Ovary (tissue), 9 donors: ENCODE measurements around the gene BIN2. TPM values are rescaled to one million over a fixed set of nuclear protein-coding genes. Genes with fewer than 3 reads are reported as not detected.
"Not testable (repeated sequence)": the region's sequence is repeated elsewhere in the genome, so short reads cannot be mapped to it uniquely, and the experiment has no call there.

ENCODE experiments used
- DNase-seq, 5 donors: peaks; one replicate each; pipeline ENCODE4 v3.0.0-alpha.2; 2019 to 2020
- H3K27ac ChIP-seq, 2 donors: fragments of 200-600 bp; one replicate each; pipeline versions ENCODE4 v1.5.1 to v1.8.0; 2019 to 2022
- H3K27me3 ChIP-seq: fragments of 200-600 bp; one replicate; pipeline ENCODE4 v1.8.0; 2022
- H3K36me3 ChIP-seq: fragments of 200-600 bp; sonication (generic); one replicate; pipeline ENCODE4 v1.5.1; 2019
- H3K4me1 ChIP-seq: one replicate; pipeline ENCODE4 v1.8.1; 2013; ENCODE audit warnings: mild to moderate bottlenecking, moderate library complexity; ENCODE audit not compliant: insufficient read depth
- H3K4me3 ChIP-seq: fragments of 200-600 bp; sonication (generic); one replicate; pipeline ENCODE4 v1.5.1; 2017
- H3K9me3 ChIP-seq, 2 donors: fragments of 200-600 bp in 1 of 2; sonication (generic) in 1 of 2; one replicate each; pipeline versions ENCODE4 v1.5.1 to v1.8.1; 2013 to 2019; ENCODE audit warnings: mild to moderate bottlenecking in 1 of 2, moderate library complexity in 1 of 2
- CTCF ChIP-seq, 3 donors: fragments of 450-650 bp in 2 of 3; fragments of 200-600 bp in 1 of 3; IDR thresholded peaks; one replicate each; pipeline versions ENCODE4 v1.5.1 to v1.8.0; 2016 to 2022; ENCODE audit warnings: antibody characterized with exemption in 3 of 3, mild to moderate bottlenecking in 1 of 3
- EP300 ChIP-seq: sonication (generic); formaldehyde crosslinking; IDR thresholded peaks from one replicate; pipeline ENCODE4 v1.6.1; 2017; ENCODE audit warnings: antibody characterized with exemption
- POLR2A ChIP-seq: fragments of 450-650 bp; IDR thresholded peaks from one replicate; pipeline ENCODE4 v1.6.1; 2017; ENCODE audit warnings: antibody characterized with exemption, mild to moderate bottlenecking, moderate library complexity
- WGBS, 3 donors: extraction: QIAGEN DNeasy Blood & Tissue Kit in 1 of 3; methylation state at CpG; one replicate each; pipeline versions ENCODE4 v1.1.5 to v1.1.7; 2013 to 2017; 5-methylcytosine and 5-hydroxymethylcytosine counted together
- intact Hi-C, 4 donors: fragments of 100-400 bp; cut with DNase I; formaldehyde crosslinking; loops; one replicate each; pipeline versions ENCODE4 v1.11.0 to v1.15.1; 2022 to 2023
- polyA plus RNA-seq, 2 donors: library from polyadenylated mRNA; stranded (reverse); fragments of 200-250 nt in 1 of 2; fragments of 350-450 nt in 1 of 2; fragmentation: Illumina TruSeq in 1 of 2; extraction: RNeasy Lipid Tissue Mini Kit (QIAGEN cat#74804) in 1 of 2; gene quantifications; one replicate each; pipeline ENCODE4 v1.2.3, GENCODE V29; 2013 to 2014
- total RNA-seq, 7 donors: library from RNA; depleted of rRNA in 2 of 7; stranded (reverse); fragments of >200 nt in 2 of 7; fragmentation: NEBNext Ultra II Directional in 3 of 7; extraction: Animal tissue kit (Norgen Biotek cat#: 25700) in 3 of 7; gene quantifications; one replicate each; pipeline versions ENCODE4 v1.1.0 to v1.2.4, GENCODE V29; 2016 to 2023
- donor health status: DM: no; HTN: no; CAD: no; lungs with moderate emphysema.
- donor health status: DM: no; HTN: no; CAD: no.
- donor health status: Bipolar disorder and iron deficiency.
- donor health status: DM: yes; HTN: yes; CAD: no.
- donor health status: DM: no; HTN: no; CAD: no.
- donor health status: DM: yes; HTN: yes; CAD: no.

Gene BIN2
- total and polyA plus RNA-seq, 9 donors: 1.1 to 7.6 (median 1.5) TPM

- DNase-seq: no peak
- no peaks in the 10 kb centered on the region for H3K4me1 ChIP-seq
- H3K36me3 ChIP-seq: no peaks in the 10 kb centered on the region
- H3K9me3 ChIP-seq: no peaks in the 10 kb centered on the region
- H3K27ac ChIP-seq: no peak overlapping the region
- 43 to 62% (median 48%) methylated on average over 1 of the region's 1 CpG for WGBS, 3 donors
- no peak overlapping the region for H3K4me3 ChIP-seq
- no peaks in the 10 kb centered on the region for H3K27me3 ChIP-seq
- no peak for TF ChIP-seq POLR2A
- TF ChIP-seq EP300: no peak
- no peak for TF ChIP-seq CTCF (IDR thresholded peaks at IDR 0.05)
- intact Hi-C loops: no loop called here
These were observed 38.1 kb downstream of the BIN2 start for GRCh38 chr12:51285843-51286242.

GRCh38 chr12:51281202-51281924 lies 42.6 kb downstream of the BIN2 start:
- TF ChIP-seq CTCF (IDR thresholded peaks at IDR 0.05): no peak
- no peak for TF ChIP-seq EP300
- TF ChIP-seq POLR2A: no peak
- H3K36me3 ChIP-seq: no peaks in the 10 kb centered on the region
- H3K4me1 ChIP-seq: no peaks in the 10 kb centered on the region
- no peak for DNase-seq
- H3K27me3 ChIP-seq: no peaks in the 10 kb centered on the region
- intact Hi-C loops: no loop called here
- H3K27ac ChIP-seq: no peak overlapping the region
- 75 to 85% (median 85%) methylated on average over 4 of the region's 4 CpGs for WGBS, 3 donors
- no peaks in the 10 kb centered on the region for H3K9me3 ChIP-seq
- no peak overlapping the region for H3K4me3 ChIP-seq

- DNase-seq: no peak
- Histone ChIP-seq H3K4me3 (no peak overlapping the region), H3K4me1 (peaks cover 1% of the 10 kb centered on the region), H3K27me3 (no peaks in the 10 kb centered on the region), H3K27ac (no peak overlapping the region), H3K9me3 (no peaks in the 10 kb centered on the region), H3K36me3 (no peaks in the 10 kb centered on the region)
- TF ChIP-seq EP300 (no peak), POLR2A (no peak)
- intact Hi-C loops: no loop called here
- 59 to 74% (median 62%) methylated on average over 1 of the region's 1 CpG for WGBS, 3 donors
These were observed 48.9 kb downstream of the BIN2 start for GRCh38 chr12:51275088-51275487.

- 89 to 92% (median 92%) methylated on average over 7 of the region's 7 CpGs for WGBS, 3 donors
- H3K4me1 ChIP-seq, intact Hi-C loops, DNase-seq, H3K27me3 ChIP-seq, H3K4me3 ChIP-seq, H3K36me3 ChIP-seq, H3K9me3 ChIP-seq, H3K27ac ChIP-seq: not testable (repeated sequence)
These were observed 51.2 kb downstream of the BIN2 start for GRCh38 chr12:51272810-51273209.

GRCh38 chr12:51270951-51271518 lies 52.9 kb downstream of the BIN2 start:
- TF ChIP-seq EP300 (no peak), POLR2A (no peak), CTCF (IDR thresholded peaks at IDR 0.05) (no peak)
- Histone ChIP-seq H3K36me3 (no peaks in the 10 kb centered on the region), H3K27ac (no peak overlapping the region), H3K27me3 (no peaks in the 10 kb centered on the region), H3K9me3 (no peaks in the 10 kb centered on the region), H3K4me1 (peaks cover 1% of the 10 kb centered on the region), H3K4me3 (no peak overlapping the region)
- DNase-seq: no peak
- WGBS, 3 donors: 53 to 62% (median 56%) methylated on average over 9 of the region's 9 CpGs
- intact Hi-C loops: no loop called here
